OCI-LY7 (cell line): ENCODE data around the gene CEP131. TPM values are rescaled to one million over a fixed set of nuclear protein-coding genes. Genes with fewer than 3 reads are reported as not detected.

ENCODE experiments used
- BruUV-seq: library from RNA; stranded (reverse); fragments of 400-500 nt; replicated peaks from 2 replicates; lab custom pipeline; 2021; lab: Mats Ljungman, UMichigan
- CTCF ChIA-PET: fragments of 300-600 bp; sonication (Branson Sonifier 250); formaldehyde crosslinking; loops from one replicate; lab custom pipeline; 2022; ENCODE audit warnings: antibody characterized with exemption; ENCODE audit not compliant: unreplicated experiment; lab: Charles Lee
- POLR2A ChIA-PET: fragments of 300-600 bp; sonication (Branson Sonifier 250); formaldehyde crosslinking; loops from one replicate; lab custom pipeline; 2022; ENCODE audit warnings: antibody characterized with exemption; lab: Charles Lee
- DNase-seq: peaks from one replicate; pipeline ENCODE4 v3.0.0-alpha.2; 2015; ENCODE audit warnings: low spot score
- H2AFZ ChIP-seq: fragments of 200-600 bp; sonication (generic), shearing (Covaris generic); 2 replicates; pipeline ENCODE4 v1.6.1; 2014; ENCODE audit warnings: mild to moderate bottlenecking, antibody characterized with exemption, low read length, moderate library complexity
- H3K27ac ChIP-seq: fragments of 200-600 bp; sonication (generic); 2 replicates; pipeline ENCODE4 v1.5.1; 2014; ENCODE audit warnings: mixed run types, low read depth, mild to moderate bottlenecking, moderate library complexity, low read length, inconsistent platforms; ENCODE audit not compliant: poor library complexity, severe bottlenecking
- H3K36me3 ChIP-seq: fragments of 200-600 bp; sonication (generic); 2 replicates; pipeline ENCODE4 v1.6.1; 2014; ENCODE audit warnings: mild to moderate bottlenecking, antibody characterized with exemption, low read length, moderate library complexity, mixed read lengths; ENCODE audit not compliant: insufficient read depth
- H3K4me1 ChIP-seq: fragments of 200-600 bp; sonication (generic); 2 replicates; pipeline ENCODE4 v1.5.1; 2014; ENCODE audit warnings: mild to moderate bottlenecking, low read length; ENCODE audit not compliant: insufficient read depth, poor library complexity, severe bottlenecking
- H3K4me2 ChIP-seq: fragments of 200-600 bp; sonication (generic); 2 replicates; pipeline ENCODE4 v1.6.1; 2014; ENCODE audit warnings: mild to moderate bottlenecking, low read length
- H3K4me3 ChIP-seq: fragments of 200-600 bp; sonication (generic); 2 replicates; pipeline ENCODE4 v1.5.1; 2014; ENCODE audit warnings: mild to moderate bottlenecking, low read depth, low read length; ENCODE audit not compliant: poor library complexity, severe bottlenecking
- H3K79me2 ChIP-seq: fragments of 200-600 bp; sonication (generic); 2 replicates; pipeline ENCODE4 v1.6.1; 2016; ENCODE audit warnings: low read depth, mild to moderate bottlenecking, low read length, moderate library complexity, mixed read lengths; ENCODE audit not compliant: insufficient read depth
- H3K9me2 ChIP-seq: fragments of 200-600 bp; sonication (generic); 2 replicates; pipeline ENCODE4 v1.6.1; 2016; ENCODE audit warnings: mild to moderate bottlenecking, low read length, mixed read lengths; ENCODE audit not compliant: insufficient read depth
- H3K9me3 ChIP-seq: fragments of 200-600 bp; sonication (generic); 2 replicates; pipeline ENCODE4 v1.6.1; 2014; ENCODE audit warnings: mild to moderate bottlenecking, mixed run types, low read length, mixed read lengths
- H4K20me1 ChIP-seq: fragments of 200-600 bp; sonication (generic); 2 replicates; pipeline ENCODE4 v1.6.1; 2014; ENCODE audit warnings: mild to moderate bottlenecking, antibody characterized with exemption, low read length, moderate library complexity, mixed read lengths; ENCODE audit not compliant: insufficient read depth
- CTCF ChIP-seq: fragments of 200-600 bp; sonication (generic); conservative IDR thresholded peaks from 2 replicates; pipeline ENCODE4 v1.5.1; 2014; ENCODE audit warnings: mild to moderate bottlenecking, antibody characterized with exemption, low read length, moderate library complexity, mixed read lengths
- EZH2phosphoT487 ChIP-seq: fragments of 200-600 bp; sonication (generic); IDR thresholded peaks from 2 replicates; pipeline ENCODE4 v1.6.1; 2018; ENCODE audit warnings: low read depth, borderline replicate concordance, mild to moderate bottlenecking, mixed run types, antibody characterized with exemption, low read length, moderate library complexity, mixed read lengths
- intact Hi-C: fragments of 100-400 bp; cut with micrococcal nuclease; formaldehyde crosslinking; loops from one replicate; pipeline ENCODE4 v1.10.0; 2022; ENCODE audit not compliant: unreplicated experiment
- total RNA-seq, 2 experiments: library from RNA; depleted of rRNA in 1 of 2; stranded (reverse); fragments of >200 nt in 1 of 2; shearing (Covaris generic) in 1 of 2; gene quantifications; 2 replicates each; pipeline ENCODE4 v1.2.3, GENCODE V29; 2014 to 2022

The CEP131 gene
- total RNA-seq, 2 experiments from 2014 or later, result 32.9 to 38.6 TPM

GRCh38 chr17:81163703-81164370, 58.9 kb downstream of the CEP131 start:
- no peaks in the 10 kb centered on the region for H3K36me3 ChIP-seq
- CTCF ChIA-PET, result interaction anchor here (0.6 kb wide), 1 partner anchor 277 kb away, joined by 4 read pairs; no protein-coding TSS in a partner anchor
- no peak overlapping the region for H3K4me2 ChIP-seq
- H3K27ac ChIP-seq, result no peak overlapping the region
- H3K9me3 ChIP-seq, result no peaks in the 10 kb centered on the region
- POLR2A ChIA-PET, result no interaction called here
- intact Hi-C loops, result no loop called here
- H2AFZ ChIP-seq, result no peak overlapping the region
- TF ChIP-seq EZH2phosphoT487 (no peak), CTCF (no peak)
- no peaks in the 10 kb centered on the region for H4K20me1 ChIP-seq
- BruUV-seq, result no TSS peak
- no peak for DNase-seq
- H3K4me1 ChIP-seq, result no peaks in the 10 kb centered on the region
- no peak overlapping the region for H3K4me3 ChIP-seq
- H3K9me2 ChIP-seq, result no peaks in the 10 kb centered on the region
- no peaks in the 10 kb centered on the region for H3K79me2 ChIP-seq

- TF ChIP-seq CTCF (no peak), EZH2phosphoT487 (no peak)
- no peak for DNase-seq
- Histone ChIP-seq H3K9me2 (no peaks in the 10 kb centered on the region), H3K4me3 (no peak overlapping the region), H3K27ac (no peak overlapping the region), H3K36me3 (no peaks in the 10 kb centered on the region), H3K79me2 (no peaks in the 10 kb centered on the region), H4K20me1 (no peaks in the 10 kb centered on the region), H3K9me3 (no peaks in the 10 kb centered on the region), H3K4me2 (no peak overlapping the region), H2AFZ (no peak overlapping the region), H3K4me1 (no peaks in the 10 kb centered on the region)
- intact Hi-C loops, result no loop called here
- ChIA-PET POLR2A (no interaction called here), CTCF (interaction anchor here (0.6 kb wide), 1 partner anchor 278 kb away, joined by 4 read pairs; no protein-coding TSS in a partner anchor)
- BruUV-seq, result no TSS peak
Observed at GRCh38 chr17:81163051-81163695, 59.6 kb downstream of the CEP131 start.

GRCh38 chr17:81162491-81162890, 60.3 kb downstream of the CEP131 start:
- TF ChIP-seq CTCF (no peak), EZH2phosphoT487 (no peak)
- no peak for DNase-seq
- H3K4me2 ChIP-seq, result no peak overlapping the region
- H3K4me3 ChIP-seq, result no peak overlapping the region
- intact Hi-C loops, result no loop called here
- H3K36me3 ChIP-seq, result no peaks in the 10 kb centered on the region
- no peaks in the 10 kb centered on the region for H4K20me1 ChIP-seq
- H3K4me1 ChIP-seq, result no peaks in the 10 kb centered on the region
- H3K9me3 ChIP-seq, result no peaks in the 10 kb centered on the region
- no peaks in the 10 kb centered on the region for H3K79me2 ChIP-seq
- no TSS peak for BruUV-seq
- no peak overlapping the region for H2AFZ ChIP-seq
- H3K9me2 ChIP-seq, result no peaks in the 10 kb centered on the region
- CTCF ChIA-PET, result no interaction called here
- POLR2A ChIA-PET, result no interaction called here
- no peak overlapping the region for H3K27ac ChIP-seq
